HG02884 (cell line): ENCODE measurements around the gene FPGS.
"Not testable (repeated sequence)": the region's sequence is repeated elsewhere in the genome, so short reads cannot be mapped to it uniquely, and the experiment has no call there.

ENCODE experiments used
- ATAC-seq: cut with Tn5 transposase; IDR thresholded peaks from one replicate; pipeline ENCODE4 v1.9.1; 2021; ENCODE audit warnings: mild to moderate bottlenecking, moderate library complexity; ENCODE audit not compliant: unreplicated experiment

FPGS gene

DNA sequence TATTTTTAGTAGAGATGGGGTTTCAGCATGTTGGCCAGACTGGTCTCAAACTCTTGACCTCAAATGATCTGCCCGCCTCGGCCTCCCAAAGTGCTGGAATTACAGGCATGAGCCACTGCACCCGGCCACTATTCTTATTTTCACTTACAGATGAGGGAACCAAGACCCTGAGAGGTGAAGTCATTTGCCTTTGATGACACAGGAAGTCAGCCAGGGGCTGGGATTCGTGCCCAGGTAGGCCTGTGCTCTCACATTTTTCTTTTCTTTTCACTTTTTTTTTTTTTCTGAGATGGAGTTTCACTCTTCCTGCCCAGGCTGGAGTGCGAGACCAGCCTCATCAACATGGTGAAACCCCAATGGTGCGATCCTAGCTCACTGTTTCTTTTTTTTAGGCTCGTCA is 29.6 kb downstream of the FPGS start:
- no peak for ATAC-seq

DNA sequence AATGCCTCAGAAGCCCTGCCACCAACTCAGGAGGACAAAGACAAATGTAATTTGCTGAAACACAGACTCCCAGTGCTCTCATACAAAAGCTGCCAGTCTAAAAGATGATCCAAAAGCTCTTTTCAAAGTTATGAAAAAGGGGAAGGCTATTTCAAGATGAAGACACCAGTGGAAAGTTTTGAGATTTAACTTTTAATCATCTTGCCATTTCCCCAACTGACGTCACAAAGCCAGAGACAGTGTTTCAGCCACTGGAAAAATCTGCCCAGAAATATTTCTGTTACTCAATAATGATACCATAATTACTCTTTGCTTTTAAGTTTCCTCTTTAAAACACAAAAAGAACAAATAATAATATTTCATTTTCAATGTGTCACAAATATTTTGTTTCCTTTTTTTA is 30.9 kb downstream of the FPGS start:
- ATAC-seq = no peak

DNA sequence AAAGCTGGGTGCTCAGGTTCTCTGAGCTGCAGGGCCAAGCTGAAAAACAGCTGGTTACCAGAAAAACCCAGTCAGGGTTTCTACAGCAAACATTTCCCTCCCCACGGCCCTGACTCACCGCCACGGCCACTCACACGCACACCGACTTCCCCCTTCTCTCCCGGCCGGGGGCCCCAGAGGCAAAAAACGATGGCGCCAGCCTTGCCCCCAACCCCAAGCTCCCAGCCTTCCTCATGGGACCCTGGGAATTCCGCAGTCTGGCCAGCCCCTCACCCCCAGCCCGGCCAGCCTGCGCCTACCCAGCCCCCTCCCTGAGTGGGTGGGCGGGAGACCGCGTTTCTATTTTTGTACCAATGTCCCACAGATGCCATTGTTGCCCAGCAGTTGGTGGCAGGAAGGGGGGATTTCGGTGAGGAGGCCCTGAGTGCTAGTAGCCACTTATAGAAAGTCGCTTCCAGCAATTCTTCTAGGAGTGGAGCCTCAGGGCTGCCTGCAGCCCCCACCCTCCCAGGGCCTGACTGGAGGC is 33.4 kb downstream of the FPGS start:
- no peak for ATAC-seq

DNA sequence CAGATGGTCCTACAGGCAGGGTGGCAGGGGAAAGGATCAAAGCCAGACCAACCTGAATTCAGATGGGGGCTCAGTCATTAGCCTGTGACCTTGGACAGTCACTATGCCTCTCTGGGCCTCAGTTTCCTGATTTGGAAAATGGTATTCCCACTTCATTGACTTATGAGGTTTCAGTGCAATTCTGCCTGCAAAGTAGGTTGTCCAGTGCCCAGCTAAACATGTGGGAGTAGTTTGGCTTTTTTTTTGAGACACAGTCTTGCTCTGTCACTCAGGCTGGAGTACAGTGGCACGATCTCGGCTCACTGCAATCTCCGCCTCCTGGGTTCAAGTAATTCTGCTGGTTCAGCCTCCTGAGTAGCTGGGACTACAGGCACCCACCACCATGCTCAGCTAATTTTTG is 33.9 kb downstream of the FPGS start:
- ATAC-seq = not testable (repeated sequence)

DNA sequence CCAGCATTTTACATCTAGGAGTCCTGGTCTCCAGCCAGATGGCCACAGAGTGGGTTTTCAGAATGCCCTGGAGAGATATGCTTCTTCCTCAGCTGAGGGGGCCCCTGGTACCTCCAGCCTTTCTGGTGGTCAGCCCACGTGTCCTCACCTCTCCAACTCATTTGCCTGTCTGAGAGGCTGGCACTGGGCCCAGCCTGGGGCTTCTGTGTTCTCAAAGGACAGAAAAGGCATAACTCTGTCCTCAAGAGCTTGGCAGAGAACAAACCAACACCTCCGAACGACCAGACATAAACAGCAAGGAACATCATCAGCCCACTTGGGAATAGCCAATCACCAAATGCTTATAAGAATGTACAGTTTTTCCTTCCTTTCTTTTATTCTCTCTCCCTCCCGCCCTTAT is 34.7 kb downstream of the FPGS start:
- no peak for ATAC-seq

DNA sequence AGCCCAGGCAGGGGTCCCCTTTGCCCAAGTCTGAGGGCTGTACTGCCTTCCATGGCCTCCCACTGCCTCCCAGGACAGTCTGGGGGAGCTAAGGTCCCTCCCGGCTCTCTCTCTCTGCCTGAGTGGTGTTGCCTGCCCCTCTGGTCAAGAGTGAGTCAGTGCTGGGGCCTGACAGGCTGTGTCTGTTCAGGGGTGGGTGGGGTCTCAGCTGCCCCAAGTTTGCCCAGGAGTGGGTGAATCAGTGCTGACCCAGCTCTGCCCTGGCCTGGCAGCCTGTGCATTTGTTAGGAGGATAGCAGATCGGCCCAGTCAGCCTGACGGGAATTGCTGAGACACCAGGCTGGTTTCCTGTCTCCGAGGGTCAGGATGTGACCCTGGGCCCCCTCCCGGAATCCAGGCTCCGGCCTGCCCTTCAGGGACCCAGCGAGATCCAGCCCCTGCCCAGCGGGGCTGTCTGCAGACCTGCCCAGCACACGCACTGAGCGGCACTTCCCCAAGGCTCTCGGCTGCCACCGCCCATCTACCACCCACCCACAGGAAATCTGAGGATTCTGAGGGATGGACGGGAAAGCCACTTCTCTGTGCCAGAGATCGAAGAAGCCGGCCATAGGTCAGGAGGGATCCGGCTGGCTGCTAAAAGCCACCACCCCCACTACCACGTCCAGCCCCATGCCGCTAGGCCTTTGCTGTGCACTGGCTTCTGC is 35.8 kb downstream of the FPGS start:
- ATAC-seq = no peak

DNA sequence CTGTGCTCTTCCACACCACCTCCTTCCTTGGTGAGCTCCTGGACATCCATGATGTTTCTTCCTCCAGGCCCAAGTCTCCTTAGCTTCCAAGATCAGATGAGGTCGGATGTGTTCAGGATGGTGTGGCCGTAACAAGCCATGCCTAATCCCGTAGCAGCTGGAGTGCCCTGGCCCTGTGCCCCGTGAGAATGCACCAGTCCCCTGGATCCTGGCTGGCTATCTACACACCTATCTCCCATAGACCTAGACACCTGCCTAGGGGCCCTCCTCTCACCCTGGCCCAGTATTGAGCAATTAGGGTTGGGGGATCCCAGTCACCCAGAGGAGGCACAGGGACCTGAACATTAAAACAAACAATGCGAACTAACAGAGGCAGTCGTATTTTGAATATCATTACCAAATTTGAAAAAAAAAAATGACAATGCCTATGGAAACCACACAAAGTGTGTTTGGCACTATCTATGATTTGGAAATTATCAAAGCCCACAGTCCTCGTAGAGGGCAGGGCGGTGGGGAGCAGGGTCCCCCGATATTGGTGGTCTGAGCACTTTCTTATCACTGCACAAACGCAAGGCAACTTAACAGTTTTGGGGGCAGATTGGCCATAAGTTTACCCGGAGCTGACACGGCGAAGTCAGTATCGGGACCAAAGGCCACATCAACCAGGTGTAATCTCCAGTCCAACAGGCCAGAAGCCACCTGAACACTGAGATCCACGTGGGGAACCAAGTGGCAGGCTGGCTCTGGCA is 38.6 kb downstream of the FPGS start:
- ATAC-seq = no peak

DNA sequence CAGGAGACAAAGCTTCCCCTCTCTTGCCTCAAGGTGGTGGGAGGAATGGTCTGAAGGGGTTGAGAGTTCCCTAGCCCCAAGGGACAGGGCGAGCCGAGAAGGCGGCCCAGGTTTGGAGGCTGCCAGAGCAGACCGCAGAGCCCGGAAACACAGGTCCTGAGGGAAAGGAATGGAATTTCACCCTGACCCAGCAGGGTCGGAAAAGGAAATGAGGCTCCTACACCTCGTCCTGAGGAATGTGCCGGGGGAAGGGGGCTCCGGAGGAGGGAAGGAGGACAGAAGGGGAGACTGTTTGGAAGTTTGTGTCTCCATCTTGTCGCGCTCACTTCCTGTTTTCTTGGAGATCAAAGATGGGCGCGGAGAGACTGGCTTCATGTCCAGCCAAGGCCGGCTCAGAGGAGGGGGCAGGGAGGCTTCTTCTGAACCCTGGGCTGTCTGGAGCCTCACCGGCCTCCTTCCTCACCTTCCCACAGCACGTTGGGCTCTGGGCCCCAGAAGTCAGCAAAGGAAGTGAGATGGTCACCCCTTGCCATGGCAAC is 42.2 kb downstream of the FPGS start:
- no peak for ATAC-seq

DNA sequence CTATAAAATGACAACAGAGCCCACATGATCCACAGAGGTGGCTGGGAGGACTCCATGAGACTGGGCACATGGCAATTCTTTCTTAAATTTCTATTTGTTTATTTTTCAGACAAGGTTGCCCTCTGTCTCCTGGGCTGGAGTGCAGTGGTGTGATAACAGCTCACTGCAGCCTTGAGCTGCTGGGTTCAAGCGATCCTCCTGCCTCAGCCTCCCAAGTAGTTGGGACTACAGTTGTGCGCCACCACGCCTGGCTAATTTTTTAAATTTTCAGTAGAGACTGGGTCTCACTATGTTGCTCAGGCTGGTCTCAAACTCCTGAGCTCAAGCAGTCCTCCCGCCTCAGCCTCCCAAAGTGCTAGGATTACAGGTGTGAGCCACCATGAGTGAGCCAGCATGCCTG is 42.9 kb downstream of the FPGS start:
- not testable (repeated sequence) for ATAC-seq

DNA sequence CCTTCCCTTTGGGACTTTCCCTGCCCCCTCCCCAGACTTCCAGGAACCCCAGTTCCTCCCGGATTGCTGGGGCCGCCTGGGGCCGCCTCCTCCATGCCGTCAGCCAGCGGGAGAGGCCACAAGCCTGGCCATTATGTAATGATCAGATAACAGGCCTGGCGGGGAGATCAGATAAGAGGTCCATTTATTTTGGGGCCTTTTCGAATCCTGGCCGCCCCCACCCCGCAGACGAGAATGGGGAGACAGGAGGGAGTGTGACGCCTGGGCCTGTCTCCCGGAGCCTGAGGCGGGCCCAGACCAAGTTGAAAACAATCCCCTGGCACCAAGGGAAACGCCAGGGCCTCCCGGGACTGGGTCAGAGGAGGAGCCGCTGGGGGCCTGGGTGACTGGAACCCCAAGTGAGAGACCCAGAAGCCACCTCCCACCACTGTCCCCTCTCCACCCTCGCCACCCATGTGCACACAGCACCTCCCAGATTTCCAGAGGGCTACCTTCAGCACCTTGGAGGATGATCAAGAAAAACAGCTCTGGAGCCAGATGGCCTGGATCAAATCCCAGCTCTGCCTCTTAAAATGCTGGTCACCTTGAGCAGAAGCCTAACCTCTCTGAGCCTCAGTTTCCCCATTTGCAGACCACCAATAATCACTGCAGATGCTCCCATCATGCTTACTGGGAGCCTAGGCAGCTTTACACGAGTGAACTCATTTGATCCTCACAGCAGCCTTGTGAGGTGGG is 43.9 kb downstream of the FPGS start:
- ATAC-seq = no peak

DNA sequence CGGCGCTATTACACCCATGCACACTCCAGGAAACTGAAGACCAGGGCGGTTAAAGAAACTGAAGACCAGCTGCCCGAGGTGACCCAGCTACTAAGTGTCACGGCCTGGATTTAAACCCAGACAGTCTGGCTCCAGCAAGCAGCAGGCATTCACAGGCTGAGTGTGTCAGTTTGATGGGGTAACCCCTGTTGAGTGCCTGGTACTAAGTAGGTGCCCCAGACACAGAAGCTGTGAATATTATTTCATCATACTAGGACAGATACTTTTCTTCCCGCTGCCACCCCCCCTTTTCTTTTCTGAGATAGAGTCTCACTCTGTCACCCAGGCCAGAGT is 44.5 kb downstream of the FPGS start:
- ATAC-seq = no peak

DNA sequence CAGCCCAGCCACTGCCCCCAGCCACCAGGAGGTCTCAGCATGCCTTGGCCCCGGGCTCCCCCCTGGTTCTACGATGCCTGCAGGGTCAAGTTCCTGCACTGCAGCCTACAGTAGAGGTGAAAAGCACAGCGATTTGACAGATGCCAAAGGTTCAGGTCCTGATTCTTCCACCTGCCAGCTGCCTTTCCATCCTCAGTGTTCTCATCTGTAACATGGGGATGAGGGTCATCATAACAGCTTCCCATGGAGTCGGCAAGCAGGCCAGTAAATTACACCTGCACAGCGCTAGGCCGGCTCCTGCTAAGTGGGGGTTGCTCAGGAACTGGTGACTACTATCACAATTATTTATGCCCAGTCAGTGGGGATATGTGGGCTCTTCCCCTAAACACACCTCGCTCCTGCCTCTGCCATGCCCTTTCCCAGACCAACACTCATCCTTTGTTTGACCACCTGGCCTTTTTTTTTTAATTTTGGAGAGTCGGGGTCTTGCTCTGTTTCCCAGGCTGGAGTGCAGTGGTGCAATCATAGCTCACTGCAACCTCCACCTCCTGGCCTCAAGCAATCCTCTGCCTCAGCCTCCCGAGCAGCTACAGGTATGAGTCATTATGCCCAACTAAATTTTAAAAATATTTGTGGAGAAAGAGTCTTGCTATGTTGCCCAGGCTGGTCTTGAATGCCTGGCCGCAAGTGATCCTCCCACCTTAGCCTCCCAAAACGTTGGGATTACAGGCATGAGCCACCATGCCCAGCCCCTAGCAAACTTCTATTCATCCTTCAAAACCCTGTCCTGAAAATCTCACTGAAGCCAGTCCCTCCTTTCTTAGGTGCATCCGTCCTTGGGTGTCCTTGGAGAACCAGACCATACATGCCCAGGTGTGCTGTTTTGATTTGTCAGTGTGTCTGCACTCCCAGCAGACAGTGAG is 45.4 kb downstream of the FPGS start:
- ATAC-seq = no peak

DNA sequence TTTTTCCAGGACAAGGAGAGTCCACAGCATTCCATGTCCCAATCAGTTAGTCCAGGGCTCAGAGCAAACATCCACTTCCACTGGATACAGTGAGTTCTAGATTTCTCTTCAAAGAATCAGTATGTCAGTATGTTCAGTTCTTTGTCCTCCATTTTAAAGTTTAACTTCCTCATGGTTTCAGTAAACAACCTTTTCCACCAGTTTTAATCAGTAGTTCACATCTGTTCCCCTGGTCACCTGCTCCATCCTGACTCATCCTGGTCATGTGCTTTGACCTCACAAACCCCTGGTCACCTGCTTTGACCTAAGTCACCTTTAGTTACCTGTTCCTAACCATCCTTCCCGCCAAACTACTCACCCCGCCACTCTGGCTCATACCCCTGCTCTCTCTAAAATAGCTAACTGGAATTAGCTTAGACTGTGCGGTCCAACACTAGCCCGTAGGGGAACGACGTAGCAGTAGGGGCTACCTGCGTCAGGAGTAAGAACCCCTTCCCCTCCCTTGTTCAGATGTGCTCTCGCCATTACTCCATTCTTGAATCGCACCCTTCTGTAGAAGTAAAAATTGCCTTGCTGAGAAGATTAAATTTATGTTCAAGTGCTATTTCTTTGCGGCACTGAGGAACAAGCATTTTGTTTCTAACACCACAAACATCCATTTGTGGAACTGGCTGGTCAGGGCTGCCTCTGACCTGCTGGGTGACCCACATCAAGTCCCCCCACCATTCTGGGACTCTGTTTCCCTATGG is 46.2 kb downstream of the FPGS start:
- no peak for ATAC-seq

DNA sequence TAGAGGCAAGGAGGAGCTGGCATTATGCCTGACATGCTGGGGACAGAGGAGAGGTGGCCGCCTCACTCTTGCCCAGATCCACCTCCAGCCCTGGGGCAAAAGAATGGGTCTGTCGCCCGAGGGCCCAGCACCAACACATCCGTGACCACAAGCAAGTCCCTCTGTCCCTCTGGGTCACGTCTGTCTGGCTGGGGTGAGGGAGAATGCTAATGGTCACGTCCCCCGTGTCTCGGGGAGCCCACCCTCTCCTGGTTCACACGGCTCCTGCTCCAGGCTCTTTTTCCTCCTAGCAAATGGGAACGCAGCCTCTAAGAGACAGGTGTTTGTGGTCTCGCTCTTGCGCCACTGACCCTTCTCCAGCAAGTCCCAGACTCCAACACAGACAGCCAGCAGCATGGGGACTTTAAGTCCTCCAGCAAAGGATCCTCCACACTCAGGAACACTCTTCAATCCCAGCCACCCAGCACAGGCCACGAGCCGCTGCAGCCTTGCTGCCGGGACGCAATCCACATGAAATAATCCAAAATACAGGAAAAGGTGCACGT is 47.7 kb downstream of the FPGS start:
- no peak for ATAC-seq

DNA sequence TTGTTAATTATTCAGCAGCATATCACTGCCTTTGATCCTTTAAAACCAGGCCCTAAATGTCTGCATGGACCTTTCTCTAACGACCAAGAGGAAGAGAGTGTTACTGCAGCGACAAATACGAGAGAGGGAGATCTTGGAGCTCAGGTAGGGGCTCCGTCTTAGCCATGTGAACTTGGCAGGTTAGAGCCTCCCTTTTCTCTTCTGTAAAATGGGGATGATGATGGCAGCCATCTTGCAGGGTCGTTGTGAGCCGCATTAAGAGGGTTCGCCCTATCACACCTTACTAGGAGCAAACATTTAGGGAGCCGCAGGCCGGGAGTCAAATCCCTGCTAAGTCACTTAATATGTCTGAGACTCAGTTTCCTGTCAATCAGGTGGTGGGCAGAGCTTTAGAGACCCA is 50.1 kb downstream of the FPGS start:
- no peak for ATAC-seq

DNA sequence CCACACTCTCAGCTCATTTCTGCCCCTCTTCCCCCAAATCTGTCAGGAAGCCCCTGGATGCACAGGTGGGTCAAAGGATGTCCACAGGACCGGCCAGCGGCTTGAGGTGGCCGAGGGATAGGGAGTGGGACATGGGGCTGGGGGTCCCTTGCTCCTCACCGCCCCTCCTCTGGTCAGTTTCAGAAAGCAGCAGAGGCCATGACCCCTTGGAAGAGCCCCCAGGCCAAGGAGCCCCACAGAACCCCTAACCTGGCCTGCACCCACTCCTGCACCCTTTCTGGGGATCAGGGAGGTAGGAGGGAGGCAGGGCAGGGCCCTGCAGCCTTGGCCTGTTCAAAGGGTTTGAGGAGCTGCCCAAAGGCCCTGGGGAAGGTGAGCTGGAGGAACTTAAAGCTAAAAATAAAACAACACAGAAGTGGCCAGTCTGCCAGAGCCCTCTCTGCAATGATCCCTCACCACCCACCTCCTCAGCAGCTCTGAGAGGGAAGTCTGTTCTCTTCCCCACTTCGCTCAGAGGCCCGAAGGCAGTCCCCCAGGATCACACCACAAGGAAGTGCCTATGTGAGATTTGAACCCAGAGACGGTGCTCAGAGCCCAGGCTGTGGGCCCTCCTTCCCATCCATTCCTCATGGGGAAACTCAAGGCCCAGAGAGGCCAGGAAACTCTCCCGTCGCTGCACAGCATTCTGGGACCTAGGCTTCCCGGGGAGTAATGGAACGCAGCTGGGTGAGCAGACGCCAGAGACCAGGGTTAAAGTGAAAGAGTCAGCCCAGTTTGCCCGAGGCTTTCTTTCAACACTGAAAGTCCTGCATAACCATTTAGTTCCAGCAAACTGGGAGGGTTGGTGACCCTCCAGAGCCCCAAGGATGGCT is 50.9 kb downstream of the FPGS start:
- ATAC-seq = no peak

DNA sequence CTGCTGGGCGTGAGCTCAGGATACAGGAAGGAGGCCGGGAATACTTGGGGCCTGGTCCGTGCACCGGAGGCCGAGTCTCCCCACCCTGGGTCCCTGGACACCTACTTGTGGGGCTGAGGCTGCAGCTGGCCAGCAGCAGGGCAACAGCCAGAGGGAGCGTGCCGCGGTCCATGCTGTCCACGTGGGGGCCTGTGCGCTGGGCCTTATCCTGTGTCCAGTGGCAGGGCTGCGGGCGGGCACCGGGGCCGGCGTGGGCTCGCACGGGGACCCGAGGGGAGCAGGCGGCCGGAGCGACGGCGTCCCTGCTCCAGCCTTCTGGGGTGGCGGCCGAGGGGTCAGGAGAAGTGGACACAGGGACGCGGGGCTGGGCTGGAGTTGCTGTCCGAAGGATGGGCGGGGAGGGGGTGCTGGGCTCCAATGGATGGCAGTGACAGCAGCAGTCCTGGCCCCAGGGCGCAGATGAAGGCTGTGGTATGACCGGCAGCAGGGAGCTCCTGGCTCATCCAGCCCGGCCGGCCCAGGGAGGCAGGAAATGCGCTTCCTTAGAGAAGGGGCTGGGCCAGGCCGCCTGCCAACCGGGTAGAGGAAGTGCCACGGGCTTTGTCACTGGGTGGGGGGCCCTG is 51.6 kb downstream of the FPGS start, which contains the start of gene ENG:
Gene ENG (minus strand): TSS at position 475 of the 623 bp plus-strand sequence. CDS start 303 bp downstream, at position 172.
- no peak for ATAC-seq

DNA sequence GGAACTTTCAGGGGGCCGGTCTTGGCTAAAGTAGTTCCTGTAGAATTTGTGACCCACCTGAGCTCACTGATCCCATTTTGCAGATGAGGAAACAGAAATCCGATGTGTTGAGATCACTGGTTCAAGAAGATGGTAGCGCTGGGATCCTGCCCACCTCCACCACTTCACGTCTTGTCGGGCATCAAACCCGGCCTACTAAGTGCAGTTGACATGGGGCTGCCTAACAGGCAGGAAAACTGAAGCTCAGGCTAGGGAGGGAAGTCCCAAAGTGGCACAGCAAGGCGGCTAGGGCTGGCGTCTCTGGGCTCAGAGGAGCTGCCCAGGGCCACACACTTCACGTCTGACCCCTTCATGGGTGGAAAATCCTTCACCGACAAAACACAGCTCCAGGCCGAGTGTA is 52.3 kb downstream of the FPGS start:
- no peak for ATAC-seq
